ENCODE measurements around the gene ASTL.
"Not testable (repeated sequence)": the region's sequence is repeated elsewhere in the genome, so short reads cannot be mapped to it uniquely, and the experiment has no call there.

ASTL gene

GRCh38 chr2:96095116-96095636, 43.1 kb downstream of the ASTL start:
- DNase-seq = no peak

- DNase-seq = no peak
Observed at GRCh38 chr2:96093528-96093927, 44.8 kb downstream of the ASTL start.

- no peak for DNase-seq
Observed at GRCh38 chr2:96092951-96093350, 45.4 kb downstream of the ASTL start.

- no peak for DNase-seq
Observed at GRCh38 chr2:96092573-96092877, 45.8 kb downstream of the ASTL start.

- DNase-seq = no peak
Observed at GRCh38 chr2:96091711-96092572, 46.4 kb downstream of the ASTL start.

- no peak for DNase-seq
Observed at GRCh38 chr2:96091141-96091710, 47.1 kb downstream of the ASTL start.

- no peak for DNase-seq
Observed at GRCh38 chr2:96090196-96090926, 47.9 kb downstream of the ASTL start.

- no peak for DNase-seq
Observed at GRCh38 chr2:96089356-96090195, 48.7 kb downstream of the ASTL start.

- DNase-seq = no peak
Observed at GRCh38 chr2:96088340-96089335, 49.7 kb downstream of the ASTL start.

GRCh38 chr2:96087130-96087529, 51.2 kb downstream of the ASTL start:
- no peak for DNase-seq

GRCh38 chr2:96085541-96086355, 52.6 kb downstream of the ASTL start:
- DNase-seq = no peak

GRCh38 chr2:96084858-96085518, 53.3 kb downstream of the ASTL start:
- not testable (repeated sequence) for DNase-seq

GRCh38 chr2:96083989-96084857, 54.1 kb downstream of the ASTL start:
- no peak for DNase-seq

- DNase-seq = no peak
Observed at GRCh38 chr2:96083064-96083939, 55.0 kb downstream of the ASTL start.

GRCh38 chr2:96082211-96083063, 55.9 kb downstream of the ASTL start:
- DNase-seq = no peak

- no peak for DNase-seq
Observed at GRCh38 chr2:96081042-96081441, 57.3 kb downstream of the ASTL start.

GRCh38 chr2:96075199-96075771, 63.0 kb downstream of the ASTL start:
- DNase-seq = no peak
